ENCODE data around the gene DCP2.

GRCh38 chr5:112968411-112969106 lies 8.0 kb upstream of the DCP2 start:
- TF ChIP-seq CTCF (IDR thresholded peaks at IDR 0.05) (no peak), POLR2A (IDR thresholded peaks at IDR 0.05; ENCODE audit: low read depth) (no peak)
